Dermis blood vessel endothelial cell (primary cell): ENCODE results near the gene RAI2. TPM values are rescaled to one million over a fixed set of nuclear protein-coding genes. Genes with fewer than 3 reads are reported as not detected.
A peak's percentile ranks its signal among the peaks of the same experiment; 100 is the strongest.

Experiments used
- DNase-seq: peaks from one replicate; pipeline ENCODE4 v3.0.0; 2010
- total RNA-seq: library from RNA; depleted of rRNA; stranded (reverse); fragments of >200 nt; gene quantifications from 2 replicates; pipeline ENCODE4 v1.2.3, GENCODE V29; 2014

RAI2 gene
- 2.2 and 2.4 TPM in 2 replicates for total RNA-seq

- no peak for DNase-seq
These were observed at the start of gene RAI2 for GRCh38 chrX:17860811-17861488. Gene RAI2 (minus strand): TSS chrX:17861298. CDS start chrX:17802010, 59,288 bp downstream.

DNA sequence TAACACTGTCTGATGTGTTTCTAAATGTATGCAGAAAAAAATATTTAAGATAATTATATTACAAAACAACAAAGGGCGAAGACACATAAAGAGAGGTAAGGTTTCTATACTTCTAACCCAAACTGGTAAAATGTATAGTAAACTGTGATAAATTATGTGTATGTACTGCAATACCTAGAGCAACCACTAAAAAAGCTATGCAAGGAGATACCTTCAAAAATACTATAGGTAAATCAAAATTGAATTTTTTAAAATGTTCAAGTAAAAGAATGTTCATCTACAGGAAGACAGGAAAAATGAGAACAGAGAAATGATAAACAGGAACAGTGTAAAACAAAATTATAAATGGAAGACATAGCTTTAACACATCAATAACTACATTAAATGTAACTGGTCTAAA lies 27.3 kb upstream of the RAI2 start:
- DNase-seq = no peak

GRCh38 chrX:17882680-17883079 lies 21.6 kb upstream of the RAI2 start:
- no peak for DNase-seq

- no peak for DNase-seq
These were observed 17.1 kb upstream of the RAI2 start for GRCh38 chrX:17878028-17878670.

DNA sequence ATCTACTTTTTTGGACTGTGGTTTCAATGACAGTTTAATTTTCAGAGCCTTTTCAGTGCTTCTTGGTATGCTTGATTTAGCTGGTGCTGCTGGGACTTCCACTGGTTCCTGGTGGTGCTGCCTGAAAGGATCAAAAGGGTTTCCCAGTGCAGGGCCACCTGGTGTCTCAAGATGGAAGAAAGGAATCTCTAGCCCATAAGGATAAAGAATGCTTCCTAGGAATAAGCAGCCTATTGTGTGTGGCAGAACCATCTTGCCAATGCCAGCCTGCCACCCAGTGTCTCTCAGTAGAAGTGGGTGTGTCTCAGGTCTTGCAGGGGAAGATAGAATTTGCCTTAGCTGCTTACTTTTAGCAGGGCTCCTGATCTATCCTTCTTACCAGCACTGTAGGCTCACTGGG lies 15.0 kb upstream of the RAI2 start:
- DNase-seq = no peak

DNA sequence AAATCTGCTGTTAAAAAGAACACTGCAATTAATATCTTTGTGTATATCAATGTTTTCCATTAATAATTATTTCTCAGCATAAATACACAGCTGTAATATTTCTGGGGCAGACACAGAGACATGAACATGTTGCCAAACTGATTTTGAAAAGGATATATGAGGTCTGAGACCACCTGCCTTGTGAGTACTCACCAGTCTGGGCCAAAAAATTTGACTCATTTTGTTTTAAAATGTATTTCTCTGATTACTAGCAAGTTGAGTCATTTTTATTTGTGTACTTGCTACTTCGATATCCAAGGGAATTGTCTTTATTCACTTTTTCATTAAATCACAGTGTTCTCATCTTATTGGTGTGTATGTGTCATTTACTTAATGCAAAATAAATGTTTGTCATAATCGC lies 8.5 kb upstream of the RAI2 start:
- DNase-seq = no peak

- DNase-seq = no peak
These were observed 452 bp upstream of the RAI2 start for GRCh38 chrX:17861489-17862011.

- no peak for DNase-seq
These were observed 818 bp downstream of the RAI2 start for GRCh38 chrX:17860179-17860780.

GRCh38 chrX:17859609-17860178 lies 1.4 kb downstream of the RAI2 start:
- DNase-seq = no peak

DNA sequence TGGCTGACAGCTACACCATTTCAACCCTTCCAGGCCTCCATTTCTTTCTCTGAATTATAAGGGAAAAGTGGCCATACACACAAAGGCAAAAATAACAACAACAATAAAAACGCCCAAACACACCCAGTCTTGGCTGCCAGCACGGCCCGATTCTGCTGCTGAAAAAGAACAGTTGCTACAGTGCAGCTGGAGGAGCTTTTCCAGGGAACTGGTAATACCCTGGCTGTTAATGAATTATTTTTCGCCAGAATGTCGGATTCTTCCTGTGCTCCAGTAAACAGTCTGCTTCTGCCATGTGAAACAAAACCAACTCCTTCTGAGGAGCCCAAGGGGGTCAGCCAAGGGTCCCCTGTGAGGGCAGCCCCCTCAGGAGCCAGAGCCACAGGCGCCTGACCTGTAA lies 6.6 kb downstream of the RAI2 start:
- DNase-seq = no peak

DNA sequence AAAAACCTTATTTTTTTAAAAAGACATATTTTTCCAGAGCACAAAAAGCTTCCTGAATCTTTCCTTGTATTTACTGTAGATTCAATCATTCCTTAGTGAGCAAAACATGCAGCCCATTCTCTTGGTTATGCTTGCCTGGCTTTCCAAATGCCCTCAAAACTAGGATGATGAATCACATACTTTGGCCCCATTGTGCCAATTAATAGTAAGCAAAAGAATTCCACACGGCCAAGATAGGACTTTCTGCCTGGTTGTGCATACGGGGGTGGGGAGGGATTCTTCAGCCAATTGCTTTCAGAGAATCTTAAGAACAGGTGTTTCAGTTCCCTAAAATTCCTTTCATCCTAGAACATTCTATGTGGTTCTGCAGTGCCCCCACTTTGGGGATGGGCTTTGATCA lies 7.0 kb downstream of the RAI2 start:
- DNase-seq = no peak

DNA sequence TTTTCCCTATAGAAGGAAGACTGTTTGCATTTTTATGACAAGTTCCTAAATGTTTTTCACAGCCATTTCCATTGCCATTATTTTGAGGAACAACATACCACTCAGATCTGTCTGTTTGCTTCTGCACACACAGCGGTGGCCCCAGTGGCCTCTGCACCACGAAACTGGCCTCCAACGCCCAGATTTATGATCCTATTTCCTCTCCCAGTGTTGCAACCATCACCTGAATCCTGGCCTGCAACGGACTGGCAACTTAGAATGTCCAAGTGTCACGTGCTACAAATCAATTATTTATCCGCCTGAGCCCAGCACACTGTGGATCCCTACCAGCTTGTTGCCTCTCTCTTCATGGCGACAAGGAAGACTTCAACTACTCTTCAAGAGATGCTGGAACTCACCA lies 9.2 kb downstream of the RAI2 start:
- DNase-seq = no peak

DNA sequence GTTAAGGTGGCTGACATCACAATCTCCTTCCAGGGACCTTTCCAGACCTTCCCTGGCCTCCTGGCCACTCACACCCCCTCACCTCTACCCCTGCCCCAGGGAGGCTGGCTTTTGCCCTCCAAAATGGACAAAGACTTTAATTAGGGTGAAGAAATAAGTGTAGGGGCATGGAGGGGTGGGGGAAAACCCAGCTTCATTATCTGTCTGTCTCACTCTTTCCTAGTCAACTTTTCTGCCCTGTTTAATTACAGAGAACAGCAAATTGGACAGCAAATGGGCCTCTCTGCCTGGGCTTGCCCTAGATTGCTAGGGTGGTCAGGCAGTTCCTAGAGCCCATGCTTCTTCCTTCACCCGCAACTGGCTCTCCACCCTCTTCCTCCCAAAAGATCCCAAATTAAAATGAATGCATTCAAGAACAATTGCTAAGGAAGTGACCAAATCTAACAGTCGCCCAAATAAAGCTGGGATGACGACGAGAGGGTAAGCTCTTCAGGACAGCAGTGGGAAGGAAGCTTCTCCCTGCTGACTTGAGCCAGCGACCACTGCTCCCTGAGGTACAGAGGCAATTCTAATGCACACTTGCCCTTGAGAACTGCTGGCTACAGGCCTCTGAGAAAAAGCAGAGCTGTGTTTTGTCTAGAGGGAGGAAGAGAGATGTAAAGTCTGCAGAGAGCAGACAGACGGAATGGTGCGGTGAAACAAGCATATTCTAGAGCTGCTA lies 12.4 kb downstream of the RAI2 start:
- no peak for DNase-seq

DNA sequence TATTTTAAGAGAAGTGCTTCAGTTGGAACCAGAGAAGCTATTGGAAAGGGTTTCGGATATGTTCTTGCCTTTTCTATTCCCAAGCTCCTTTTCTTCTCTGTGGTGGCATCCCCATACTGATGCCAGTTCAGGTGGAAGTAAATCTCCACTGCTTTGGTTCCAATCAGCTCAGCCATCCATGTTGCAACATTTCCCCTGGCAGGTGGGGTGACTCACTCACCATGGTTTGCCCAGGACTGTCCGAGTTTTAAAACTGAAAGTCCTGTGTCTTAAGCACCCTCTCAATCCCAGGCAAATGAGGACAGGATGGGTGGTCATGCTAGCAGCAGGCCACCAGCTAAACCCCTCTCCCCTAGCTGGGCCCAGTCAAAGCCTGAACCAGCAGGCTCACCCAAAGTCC lies 15.1 kb downstream of the RAI2 start:
- DNase-seq = no peak

GRCh38 chrX:17844236-17844635 lies 16.9 kb downstream of the RAI2 start:
- DNase-seq = no peak

DNA sequence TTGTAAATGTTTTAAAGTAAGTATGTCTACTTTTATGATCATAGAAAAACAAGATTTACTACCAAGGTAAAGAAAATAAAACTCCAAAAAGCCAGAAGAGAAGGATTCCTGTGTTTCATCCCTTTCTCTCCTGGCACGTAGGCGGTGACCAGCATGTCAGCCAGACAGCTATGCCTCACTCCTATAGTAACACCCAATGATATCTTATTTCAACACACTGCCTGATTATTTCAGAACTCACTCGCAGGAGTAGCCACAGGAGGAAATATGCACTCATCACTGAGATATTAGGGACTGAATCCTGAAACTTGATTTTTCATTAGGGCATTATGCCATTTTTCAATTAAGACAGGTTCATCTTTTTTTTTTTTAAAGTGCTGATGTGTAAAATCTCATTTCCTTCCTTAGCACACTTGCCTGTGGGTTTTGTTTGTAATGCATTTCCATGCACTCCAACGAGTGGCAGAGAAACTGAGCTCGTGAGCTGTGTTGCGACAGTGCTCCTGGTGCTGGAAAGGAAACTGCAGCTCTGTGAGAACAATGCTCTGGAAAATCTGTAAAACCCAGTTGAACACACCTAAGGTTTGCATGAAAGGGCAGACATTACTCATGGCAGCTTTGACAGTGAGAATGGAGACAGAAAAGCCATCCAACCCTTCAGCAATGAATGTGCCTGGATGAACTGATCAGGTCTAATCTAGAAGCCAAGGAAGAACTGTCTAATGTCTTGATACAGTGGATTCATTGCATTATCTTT lies 18.2 kb downstream of the RAI2 start:
- peak; percentile 46 for DNase-seq

- DNase-seq = no peak
These were observed 21.8 kb downstream of the RAI2 start for GRCh38 chrX:17839269-17839668.

- no peak for DNase-seq
These were observed 24.3 kb downstream of the RAI2 start for GRCh38 chrX:17836830-17837229.

- no peak for DNase-seq
These were observed 27.1 kb downstream of the RAI2 start for GRCh38 chrX:17833954-17834353.

- DNase-seq = no peak
These were observed 29.8 kb downstream of the RAI2 start for GRCh38 chrX:17831255-17831654.

DNA sequence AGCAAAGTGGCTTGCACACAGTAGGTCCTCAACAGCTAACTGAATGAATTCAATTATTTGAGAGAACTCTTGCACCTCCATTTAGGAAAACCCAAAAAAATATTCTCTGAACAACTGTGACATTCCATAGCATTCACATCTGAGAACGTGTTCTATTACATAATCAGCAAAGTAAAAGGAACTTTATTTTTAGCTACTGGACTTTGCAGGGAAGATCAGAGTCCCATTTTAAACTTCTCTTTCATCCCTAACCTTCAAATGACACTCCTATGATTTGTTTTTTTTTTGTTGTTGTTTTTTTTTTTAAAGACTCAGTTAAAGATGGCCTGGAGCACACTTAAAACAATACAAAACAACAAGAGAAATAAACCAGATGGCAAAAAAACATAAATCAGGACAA lies 30.9 kb downstream of the RAI2 start:
- no peak for DNase-seq

DNA sequence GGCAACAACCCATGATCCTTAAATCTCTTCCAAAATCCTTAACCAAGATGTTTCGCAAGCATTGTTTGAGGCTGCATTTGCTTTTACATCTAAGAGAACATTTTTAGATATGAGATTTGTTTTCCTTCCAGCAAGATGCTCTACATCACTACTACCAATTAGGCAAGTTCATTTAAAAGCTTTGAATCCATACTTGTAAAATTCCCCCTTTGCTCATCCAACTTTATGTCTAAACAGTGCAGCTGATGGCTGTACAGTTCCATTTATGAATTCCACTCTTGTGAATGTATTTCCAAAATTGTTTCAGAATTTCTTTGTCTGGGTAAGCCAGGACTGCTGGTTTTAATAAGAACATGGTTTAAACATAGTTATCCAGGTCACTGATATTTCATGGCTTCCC lies 31.5 kb downstream of the RAI2 start:
- no peak for DNase-seq
